Lower leg skin (tissue), 3 donors: ENCODE results near the gene DHRS7B.

Experiments used
- POLR2A ChIP-seq, 2 donors: fragments of 450-650 bp; IDR thresholded peaks; one replicate each; pipeline ENCODE4 v1.6.1; 2016 to 2017; ENCODE audit warnings: antibody characterized with exemption in 2 of 2, mild to moderate bottlenecking in 1 of 2, moderate library complexity in 1 of 2
- TF ChIP-seq, protein P1 (sequence below), 3 donors: fragments of 450-650 bp; IDR thresholded peaks; one replicate each; pipeline ENCODE4 v1.5.1; 2016; ENCODE audit warnings: antibody characterized with exemption in 3 of 3, mild to moderate bottlenecking in 3 of 3, moderate library complexity in 2 of 3

DNA sequence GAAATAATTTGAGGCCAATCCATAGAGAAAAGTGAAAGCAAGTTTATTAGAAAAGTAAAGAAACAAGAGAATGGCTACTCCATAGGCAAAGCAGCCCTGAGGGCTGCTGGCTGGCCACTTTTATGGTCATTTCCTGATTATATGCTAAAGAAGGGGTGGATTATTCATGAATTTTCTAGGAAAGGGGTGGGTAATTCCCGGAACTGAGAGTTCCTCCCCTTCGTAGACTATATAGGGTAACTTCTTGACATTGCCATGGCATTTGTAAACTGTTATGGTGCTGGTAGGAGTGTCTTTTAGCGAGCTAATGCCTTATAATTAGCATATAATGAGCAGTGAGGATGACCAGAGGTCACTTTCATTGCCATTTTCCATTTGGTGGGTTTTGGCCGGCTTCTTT lies 4.4 kb downstream of the DHRS7B start:
- TF ChIP-seq, protein P1, sequence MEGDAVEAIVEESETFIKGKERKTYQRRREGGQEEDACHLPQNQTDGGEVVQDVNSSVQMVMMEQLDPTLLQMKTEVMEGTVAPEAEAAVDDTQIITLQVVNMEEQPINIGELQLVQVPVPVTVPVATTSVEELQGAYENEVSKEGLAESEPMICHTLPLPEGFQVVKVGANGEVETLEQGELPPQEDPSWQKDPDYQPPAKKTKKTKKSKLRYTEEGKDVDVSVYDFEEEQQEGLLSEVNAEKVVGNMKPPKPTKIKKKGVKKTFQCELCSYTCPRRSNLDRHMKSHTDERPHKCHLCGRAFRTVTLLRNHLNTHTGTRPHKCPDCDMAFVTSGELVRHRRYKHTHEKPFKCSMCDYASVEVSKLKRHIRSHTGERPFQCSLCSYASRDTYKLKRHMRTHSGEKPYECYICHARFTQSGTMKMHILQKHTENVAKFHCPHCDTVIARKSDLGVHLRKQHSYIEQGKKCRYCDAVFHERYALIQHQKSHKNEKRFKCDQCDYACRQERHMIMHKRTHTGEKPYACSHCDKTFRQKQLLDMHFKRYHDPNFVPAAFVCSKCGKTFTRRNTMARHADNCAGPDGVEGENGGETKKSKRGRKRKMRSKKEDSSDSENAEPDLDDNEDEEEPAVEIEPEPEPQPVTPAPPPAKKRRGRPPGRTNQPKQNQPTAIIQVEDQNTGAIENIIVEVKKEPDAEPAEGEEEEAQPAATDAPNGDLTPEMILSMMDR (IDR thresholded peaks at IDR 0.05): no peak
- TF ChIP-seq POLR2A (IDR thresholded peaks at IDR 0.05): no peak
